Mesenteric fat pad (tissue), 1 donor: ENCODE results near the gene ELOVL5. TPM values are rescaled to one million over a fixed set of nuclear protein-coding genes. Genes with fewer than 3 reads are reported as not detected.

ENCODE experiments used
- DNase-seq: peaks from one replicate; pipeline ENCODE4 v3.0.0-alpha.2; 2020; ENCODE audit warnings: low spot score
- microRNA-seq: library from miRNA; unstranded; fragments of <30 nt; microRNA quantifications from one replicate; pipeline ENCODE4 v1.2.0, GENCODE V29; 2020; ENCODE audit warnings: borderline number of aligned reads
- total RNA-seq: library from RNA; stranded (reverse); fragmentation: NEBNext Ultra II Directional; extraction: Animal tissue kit (Norgen Biotek cat#: 25700); gene quantifications from one replicate; pipeline ENCODE4 v1.2.1, GENCODE V29; 2021
- donor health status: DM: yes; HTN: yes; CAD: no.

ELOVL5 gene
- total RNA-seq, 1 donor from 2014 or later: 392 TPM

- no peak for DNase-seq
These were observed 101.8 kb downstream of the ELOVL5 start for GRCh38 chr6:53246924-53247323.

DNA sequence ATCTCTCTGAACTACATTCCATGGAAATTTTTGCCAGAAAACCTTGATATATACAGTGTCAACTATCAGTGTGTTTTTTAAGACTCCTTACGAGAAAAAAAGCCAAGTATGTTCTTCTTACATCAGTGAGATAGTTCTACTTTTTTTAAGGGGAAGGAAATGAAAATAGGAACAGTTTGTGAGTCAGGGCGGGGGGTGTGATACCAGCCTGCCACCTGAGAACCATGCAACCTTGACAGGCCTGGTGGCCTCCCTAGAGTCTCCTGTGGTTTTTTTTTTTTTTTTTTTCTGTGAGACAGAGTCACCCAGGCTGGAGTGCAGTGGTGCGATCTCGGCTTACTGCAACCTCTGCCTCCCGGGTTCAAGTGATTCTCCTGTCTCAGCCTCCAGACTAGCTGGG is 103.8 kb downstream of the ELOVL5 start:
- DNase-seq: no peak

DNA sequence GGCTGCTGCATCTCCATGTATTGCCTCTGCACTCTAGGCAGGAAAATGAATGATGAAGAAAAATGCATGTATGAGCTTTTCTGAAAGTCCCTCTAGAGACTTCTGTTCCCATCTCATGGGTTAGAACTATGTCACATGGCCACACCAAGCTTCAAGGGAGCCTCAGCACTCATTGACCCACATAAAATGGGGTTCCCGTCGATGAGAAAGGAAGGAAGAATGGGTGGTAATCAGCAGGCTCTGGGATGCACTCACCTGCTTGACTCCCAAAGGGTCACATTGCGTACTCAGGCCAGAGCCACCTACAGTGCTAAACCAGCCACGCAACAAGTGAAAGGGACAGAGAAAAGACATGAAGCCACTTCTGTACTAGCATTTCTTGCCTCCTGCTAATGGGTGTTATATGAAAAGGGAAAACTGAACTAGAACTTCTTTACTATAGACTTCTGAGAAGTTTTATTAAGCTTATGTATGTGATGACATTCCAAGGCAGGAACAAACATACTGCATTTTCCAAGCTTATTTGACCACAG is 104.3 kb downstream of the ELOVL5 start:
- no peak for DNase-seq

GRCh38 chr6:53241938-53242337 is 106.8 kb downstream of the ELOVL5 start:
- no peak for DNase-seq

DNA sequence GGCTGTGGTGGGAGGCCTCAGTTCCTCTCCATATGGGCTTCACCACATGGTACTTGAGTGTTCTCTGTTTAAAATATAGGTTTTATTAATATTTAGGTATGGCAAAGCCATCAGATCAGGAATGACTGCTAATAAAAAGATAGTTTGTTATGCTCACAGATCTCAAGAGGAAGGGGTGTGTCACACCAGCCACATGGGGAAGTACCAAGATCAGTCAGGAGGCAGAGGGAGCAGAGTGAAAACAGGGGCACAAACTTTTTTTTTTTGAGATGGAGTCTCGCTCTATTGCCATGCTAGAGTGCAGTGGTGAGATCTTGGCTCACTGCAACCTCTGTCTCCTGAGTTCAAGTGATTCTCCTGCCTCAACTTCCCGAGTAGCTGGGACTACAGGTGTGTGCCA is 108.0 kb downstream of the ELOVL5 start:
- DNase-seq: no peak

GRCh38 chr6:53240139-53240538 is 108.6 kb downstream of the ELOVL5 start:
- no peak for DNase-seq

- DNase-seq: no peak
These were observed 109.2 kb downstream of the ELOVL5 start for GRCh38 chr6:53239526-53239925.

DNA sequence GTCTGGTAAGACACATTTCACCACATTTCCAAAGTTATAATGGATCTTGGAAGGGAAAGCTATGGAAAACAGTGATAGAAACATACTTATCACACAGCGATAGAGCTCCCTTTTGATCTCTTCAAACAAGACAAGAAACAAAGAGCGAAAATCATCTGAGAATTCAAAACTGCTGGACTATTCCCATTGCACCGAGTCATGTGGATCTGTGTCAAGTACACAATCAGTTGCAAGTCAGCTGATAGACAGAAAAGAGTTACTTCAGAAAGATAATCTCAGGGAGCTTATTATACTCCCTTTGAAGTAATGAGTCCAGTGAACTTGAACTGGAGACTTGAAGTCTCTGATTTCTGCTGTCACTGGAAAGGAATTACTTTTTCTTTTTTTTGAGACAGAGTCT is 110.4 kb downstream of the ELOVL5 start:
- no peak for DNase-seq

- no peak for DNase-seq
These were observed 112.5 kb downstream of the ELOVL5 start for GRCh38 chr6:53236241-53236640.

- DNase-seq: no peak
These were observed 113.2 kb downstream of the ELOVL5 start for GRCh38 chr6:53235508-53235907.

DNA sequence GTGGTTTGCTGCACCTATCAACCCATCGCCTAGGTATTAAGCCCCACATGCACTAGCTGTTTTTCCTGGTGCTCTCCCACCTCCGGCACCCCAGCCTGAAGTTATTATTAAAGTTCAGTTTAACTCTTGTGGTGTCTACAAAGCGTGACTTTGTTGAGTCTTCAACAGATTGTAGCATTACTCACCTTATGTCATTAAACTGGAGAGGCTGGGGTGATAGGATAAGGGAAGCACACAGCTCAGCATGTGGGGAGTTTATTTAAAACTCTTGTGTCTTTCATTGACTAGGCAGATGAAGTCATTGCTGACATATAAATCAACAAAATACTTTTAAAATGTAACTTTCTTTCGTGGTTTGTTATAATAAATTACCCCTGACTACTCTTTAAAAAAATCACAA is 115.4 kb downstream of the ELOVL5 start:
- no peak for DNase-seq

DNA sequence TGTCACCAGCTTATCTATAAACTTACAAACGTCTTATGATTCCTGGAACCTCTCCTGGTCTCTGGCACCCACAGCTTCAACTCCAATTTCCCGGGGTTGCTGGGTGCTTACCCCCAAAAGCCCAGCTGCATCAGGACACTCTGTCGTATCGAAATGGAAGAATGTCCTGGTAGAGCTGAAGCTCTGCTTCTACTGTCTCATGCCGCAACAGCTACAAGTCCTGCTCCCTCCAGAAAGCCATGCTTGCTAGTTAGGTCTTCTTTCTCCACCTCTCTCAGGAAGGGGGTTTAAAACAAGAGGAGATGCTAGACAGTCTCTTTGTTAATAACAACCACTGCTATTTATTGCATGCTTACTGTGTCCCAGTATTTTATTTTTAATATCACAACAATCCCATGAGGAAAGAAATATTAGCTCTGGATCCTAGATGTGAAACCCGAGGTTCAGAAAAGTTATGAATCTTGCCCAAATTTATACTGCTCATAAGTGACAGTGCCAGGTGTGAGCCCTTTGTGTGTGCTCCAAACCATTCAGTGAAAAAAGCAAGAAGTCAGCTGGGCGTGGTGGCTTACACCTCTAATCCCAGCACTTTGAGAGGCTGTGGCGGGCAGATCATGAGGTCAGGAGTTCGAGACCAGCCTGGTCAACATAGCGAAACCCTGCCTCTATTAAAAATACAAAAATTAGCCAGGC is 117.8 kb downstream of the ELOVL5 start:
- DNase-seq: no peak

GRCh38 chr6:53227847-53228246 is 120.9 kb downstream of the ELOVL5 start:
- no peak for DNase-seq

DNA sequence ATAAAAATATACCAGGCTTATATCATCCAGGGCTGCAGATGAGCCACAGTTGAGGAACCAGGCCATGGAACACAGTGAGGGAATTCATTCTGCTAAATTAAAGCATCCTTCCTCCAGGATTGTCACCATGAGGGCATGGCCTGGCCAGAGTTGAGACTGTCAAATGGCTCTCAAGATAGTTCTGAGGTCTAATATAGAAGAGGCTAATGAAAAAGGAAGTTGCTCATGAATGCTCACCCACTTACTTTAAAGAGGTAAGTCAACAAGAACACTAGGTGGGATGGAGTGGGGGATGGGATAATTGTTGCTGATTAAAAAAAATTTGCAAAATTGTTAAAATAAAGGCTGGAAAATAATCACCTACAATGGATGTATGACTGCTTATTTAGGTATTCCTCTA is 128.1 kb downstream of the ELOVL5 start:
- DNase-seq: no peak

Small RNA genes lying within 50 kb of the gene (microRNA-seq; reads per million reads assigned to microRNA genes)
- gene MIR5685: not detected

Other genes with a start within 250 kb of the ELOVL5 start
- 0.35 TPM for gene GCM1, start 200.1 kb downstream of the ELOVL5 start, total RNA-seq
- gene GCLC, start 196.2 kb upstream of the ELOVL5 start, total RNA-seq: 59.6 TPM